Central memory CD4-positive, alpha-beta T cell (primary cell): ENCODE measurements around the gene GPT2.

Experiments used
- DNase-seq: peaks from one replicate; pipeline ENCODE4 v3.0.0; 2022

GPT2 gene

GRCh38 chr16:46971271-46971670 is 87.1 kb downstream of the GPT2 start:
- no peak for DNase-seq

GRCh38 chr16:46972429-46973206 is 88.5 kb downstream of the GPT2 start:
- DNase-seq, result peak; percentile 46

- DNase-seq, result peak; percentile 88
Observed at GRCh38 chr16:46973207-46973995, 89.2 kb downstream of the GPT2 start, which contains the start of gene DNAJA2. Gene DNAJA2, minus strand, starts transcription at chr16:46973674. Its CDS starts 102 bp downstream, at chr16:46973572.

- no peak for DNase-seq
Observed at GRCh38 chr16:46973996-46974324, 89.8 kb downstream of the GPT2 start.

- peak; percentile 30 for DNase-seq
Observed at GRCh38 chr16:46974352-46974751, 90.2 kb downstream of the GPT2 start.

- DNase-seq, result no peak
Observed at GRCh38 chr16:46975165-46975564, 91.0 kb downstream of the GPT2 start.

- no peak for DNase-seq
Observed at GRCh38 chr16:46975908-46976470, 91.8 kb downstream of the GPT2 start.

- DNase-seq, result no peak
Observed at GRCh38 chr16:46976550-46976949, 92.4 kb downstream of the GPT2 start.
